ENCODE results near the gene CYP2W1. TPM values are rescaled to one million over a fixed set of nuclear protein-coding genes. Genes with fewer than 3 reads are reported as not detected.
A peak's percentile ranks its signal among the peaks of the same experiment; 100 is the strongest.

Gene CYP2W1
- total and polyA plus RNA-seq, 4 experiments from 2014 or later: not detected

- intact Hi-C loops (cut with micrococcal nuclease): no loop called here
- H3K27me3 Mint-ChIP-seq: peaks cover 7 to 11% of the 10 kb centered on the region in 2 donors
- H3K27me3 ChIP-seq (ENCODE audit: insufficient read depth, low read length): no peaks in the 10 kb centered on the region
- peak overlapping the region in 2 of 7 donors; percentile 27 to 72 for H3K27ac Mint-ChIP-seq
- H3K4me3 Mint-ChIP-seq: peak overlapping the region in 3 of 8 donors; percentile 14 to 75 (median 39)
- CTCF ChIA-PET (ENCODE audit: partially characterized antibody): no interaction called here
- no peaks in the 10 kb centered on the region for H3K9me3 ChIP-seq (ENCODE audit: control insufficient read depth in 1 of 2, low read length in 2 of 2)
- peaks cover 10 to 15% of the 10 kb centered on the region in 2 donors for H3K36me3 Mint-ChIP-seq
- peaks cover 24% of the 10 kb centered on the region for H3K4me1 ChIP-seq (ENCODE audit: insufficient read depth, low read length)
- POLR2A ChIA-PET (ENCODE audit: partially characterized antibody): interaction anchor here (1.3 to 1.5 kb wide), 3 partner anchors 10 to 12 kb away, joined by 3 to 10 read pairs (median 7); partner anchors contain the start of gene COX19
- H3K4me3 ChIP-seq (ENCODE audit: low read length in 2 of 2): no peak overlapping the region
- no peaks in the 10 kb centered on the region for H3K9me3 Mint-ChIP-seq
- no peak overlapping the region for H3K27ac ChIP-seq (ENCODE audit: low read depth, low read length)
- peaks cover 10 to 32% (median 22%) of the 10 kb centered on the region in 4 donors for H3K4me1 Mint-ChIP-seq
- no peak for DNase-seq
- peaks cover 16% of the 10 kb centered on the region for H3K36me3 ChIP-seq (ENCODE audit: insufficient read depth, low read length)
Measured at GRCh38 chr7:963236-964078, 19.5 kb upstream of the CYP2W1 start.

DNA sequence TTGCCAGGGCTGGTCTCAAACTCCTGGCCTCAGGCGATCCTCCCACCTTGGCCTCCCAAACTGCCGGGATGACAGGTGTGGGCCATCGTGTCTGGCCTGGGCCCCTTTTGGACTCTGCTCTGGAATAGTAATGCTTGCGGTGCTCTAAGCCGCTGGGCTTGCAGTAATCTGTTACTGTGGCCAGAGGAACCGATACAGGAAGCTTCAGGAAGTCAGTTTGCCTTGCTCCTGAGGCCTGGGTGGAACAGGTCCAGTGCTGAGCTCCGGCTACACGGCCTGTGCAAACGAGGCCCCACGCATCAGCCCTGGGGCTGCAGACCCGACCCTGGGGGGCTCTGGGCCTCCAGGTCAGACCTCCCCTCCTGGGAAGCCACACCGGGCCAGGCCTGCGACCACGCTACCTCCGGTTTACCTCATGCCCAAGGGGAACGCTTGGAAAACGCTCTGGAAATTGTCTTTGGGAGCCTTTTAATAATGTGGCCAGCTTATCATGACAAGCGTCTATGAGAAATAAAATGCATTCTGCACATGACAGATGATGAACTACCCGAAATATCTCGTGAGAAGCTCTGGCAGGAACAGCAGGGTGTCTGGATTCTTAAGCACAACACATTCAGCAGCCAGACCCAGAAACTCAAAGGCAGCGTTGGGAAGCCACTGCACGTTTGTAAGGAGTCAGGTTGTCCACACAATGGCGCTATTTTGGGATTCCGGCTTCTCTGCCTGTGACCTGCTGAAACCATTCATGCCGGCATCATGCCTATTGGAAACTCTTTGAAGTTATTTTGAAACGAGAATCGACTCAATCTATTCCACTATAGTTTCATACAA, 18.4 kb upstream of the CYP2W1 start:
- Histone ChIP-seq H3K4me3 (ENCODE audit: low read length in 2 of 2) (no peak overlapping the region), H3K9me3 (ENCODE audit: control insufficient read depth in 1 of 2, low read length in 2 of 2) (no peaks in the 10 kb centered on the region), H3K36me3 (ENCODE audit: insufficient read depth, low read length) (peaks cover 28% of the 10 kb centered on the region), H3K27me3 (ENCODE audit: insufficient read depth, low read length) (no peaks in the 10 kb centered on the region), H3K27ac (ENCODE audit: low read depth, low read length) (no peak overlapping the region), H3K4me1 (ENCODE audit: insufficient read depth, low read length) (peaks cover 24% of the 10 kb centered on the region)
- peaks cover 10 to 25% of the 10 kb centered on the region in 2 donors for H3K36me3 Mint-ChIP-seq
- no peaks in the 10 kb centered on the region for H3K9me3 Mint-ChIP-seq
- peak overlapping the region in 2 of 8 donors; percentile 35 to 40 for H3K4me3 Mint-ChIP-seq
- intact Hi-C loops (cut with micrococcal nuclease): no loop called here
- peak in 1 of 5 donors; percentile 9 for DNase-seq
- peaks cover 7 to 11% of the 10 kb centered on the region in 2 donors for H3K27me3 Mint-ChIP-seq
- POLR2A ChIA-PET (ENCODE audit: partially characterized antibody): interaction anchor here (1.0 to 1.5 kb wide), 5 partner anchors 9 to 55 kb away, joined by 3 to 10 read pairs (median 5); partner anchors contain the start of gene COX19
- CTCF ChIA-PET (ENCODE audit: partially characterized antibody): no interaction called here
- H3K4me1 Mint-ChIP-seq: peaks cover 10 to 32% (median 22%) of the 10 kb centered on the region in 4 donors
- H3K27ac Mint-ChIP-seq: peak overlapping the region in 3 of 7 donors; percentile 27 to 70 (median 51)

GRCh38 chr7:966291-967069, 16.5 kb upstream of the CYP2W1 start:
- Histone ChIP-seq H3K9me3 (ENCODE audit: control insufficient read depth in 1 of 2, low read length in 2 of 2) (no peaks in the 10 kb centered on the region), H3K27ac (ENCODE audit: low read depth, low read length) (no peak overlapping the region), H3K36me3 (ENCODE audit: insufficient read depth, low read length) (peaks cover 38% of the 10 kb centered on the region), H3K4me3 (ENCODE audit: low read length in 2 of 2) (no peak overlapping the region), H3K4me1 (ENCODE audit: insufficient read depth, low read length) (peaks cover 30% of the 10 kb centered on the region), H3K27me3 (ENCODE audit: insufficient read depth, low read length) (no peaks in the 10 kb centered on the region)
- ChIA-PET CTCF (ENCODE audit: partially characterized antibody) (interaction anchor here (0.6 kb wide), 1 partner anchor 9 kb away, joined by 3 read pairs; the partner anchor contains the start of gene COX19), POLR2A (ENCODE audit: partially characterized antibody) (interaction anchor here (0.9 to 2.1 kb wide), 4 partner anchors 9 to 90 kb away, joined by 3 to 12 read pairs (median 4); partner anchors contain the start of genes COX19 and GET4)
- Mint-ChIP-seq H3K4me3 (no peak overlapping the region), H3K36me3 (peaks cover 17 to 33% of the 10 kb centered on the region in 2 donors), H3K9me3 (no peaks in the 10 kb centered on the region), H3K27ac (peak overlapping the region in 5 of 7 donors; percentile 8 to 80 (median 37)), H3K4me1 (peaks cover 15 to 40% (median 27%) of the 10 kb centered on the region in 4 donors), H3K27me3 (peaks cover 7 to 9% of the 10 kb centered on the region in 2 donors)
- intact Hi-C loops (cut with micrococcal nuclease): no loop called here
- peak in 1 of 5 donors; percentile 6 for DNase-seq

DNA sequence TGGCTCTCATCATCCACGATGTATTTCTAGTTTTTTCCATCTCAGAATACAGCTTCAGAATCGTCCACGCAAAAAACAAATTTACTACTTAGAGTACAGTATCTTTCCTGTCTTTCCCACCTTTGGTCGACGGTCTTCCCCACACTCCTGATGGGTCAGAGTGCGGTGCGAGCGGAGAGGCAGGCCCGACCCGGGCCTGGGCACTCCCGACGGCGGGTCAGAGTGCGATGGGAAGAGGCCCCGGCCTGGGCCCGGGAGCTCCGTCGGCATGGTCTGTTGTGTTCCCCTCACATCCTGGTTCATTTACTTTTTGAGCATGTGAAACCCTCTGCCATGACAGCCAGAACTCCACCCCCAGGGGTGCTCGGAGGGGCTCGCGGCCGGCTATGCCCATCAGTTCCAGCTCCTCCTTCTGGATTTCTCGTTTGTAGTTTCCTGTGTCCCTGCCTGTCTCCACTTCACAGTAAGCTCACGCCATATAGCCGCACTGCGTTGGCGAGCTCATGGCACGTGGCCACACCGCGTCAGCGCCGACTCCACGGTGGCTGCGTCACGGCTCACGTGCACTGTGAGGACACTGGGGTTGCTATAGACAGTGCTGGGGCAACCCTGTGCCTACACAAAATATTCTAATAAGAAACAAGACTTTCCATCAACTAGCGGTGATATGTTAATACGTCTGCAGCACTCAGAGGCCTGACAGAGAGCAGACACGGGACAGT, 15.5 kb upstream of the CYP2W1 start:
- intact Hi-C loops (cut with micrococcal nuclease): no loop called here
- Histone ChIP-seq H3K4me1 (ENCODE audit: insufficient read depth, low read length) (peaks cover 38% of the 10 kb centered on the region), H3K9me3 (ENCODE audit: control insufficient read depth in 1 of 2, low read length in 2 of 2) (no peaks in the 10 kb centered on the region), H3K4me3 (ENCODE audit: low read length in 2 of 2) (no peak overlapping the region), H3K36me3 (ENCODE audit: insufficient read depth, low read length) (peaks cover 46% of the 10 kb centered on the region), H3K27ac (ENCODE audit: low read depth, low read length) (no peak overlapping the region), H3K27me3 (ENCODE audit: insufficient read depth, low read length) (no peaks in the 10 kb centered on the region)
- Mint-ChIP-seq H3K36me3 (peaks cover 24 to 41% of the 10 kb centered on the region in 2 donors), H3K4me1 (peaks cover 21 to 41% (median 29%) of the 10 kb centered on the region in 4 donors), H3K4me3 (peak overlapping the region in 1 of 8 donors; percentile 39), H3K27ac (peak overlapping the region in 2 of 7 donors; percentile 50 to 59), H3K27me3 (peaks cover 3 to 5% of the 10 kb centered on the region in 2 donors), H3K9me3 (no peaks in the 10 kb centered on the region)
- ChIA-PET POLR2A (ENCODE audit: partially characterized antibody) (interaction anchor here (0.8 to 2.1 kb wide), 4 partner anchors 8 to 91 kb away, joined by 3 to 12 read pairs (median 4); partner anchors contain the start of genes COX19 and GET4), CTCF (ENCODE audit: partially characterized antibody) (no interaction called here)
- peak in 1 of 5 donors; percentile 8 for DNase-seq

- peaks cover 22 to 48% (median 33%) of the 10 kb centered on the region in 4 donors for H3K4me1 Mint-ChIP-seq
- H3K4me3 Mint-ChIP-seq: no peak overlapping the region
- H3K27ac Mint-ChIP-seq: no peak overlapping the region
- H3K9me3 ChIP-seq (ENCODE audit: control insufficient read depth in 1 of 2, low read length in 2 of 2): no peaks in the 10 kb centered on the region
- no peaks in the 10 kb centered on the region for H3K27me3 ChIP-seq (ENCODE audit: insufficient read depth, low read length)
- H3K36me3 Mint-ChIP-seq: peaks cover 26 to 44% of the 10 kb centered on the region in 2 donors
- intact Hi-C loops (cut with micrococcal nuclease): no loop called here
- POLR2A ChIA-PET (ENCODE audit: partially characterized antibody): interaction anchor here (0.8 to 1.7 kb wide), 2 partner anchors 59 to 92 kb away, joined by 3 to 5 read pairs; partner anchors contain the start of gene GET4
- no peak overlapping the region for H3K4me3 ChIP-seq (ENCODE audit: low read length in 2 of 2)
- no peak overlapping the region for H3K27ac ChIP-seq (ENCODE audit: low read depth, low read length)
- CTCF ChIA-PET (ENCODE audit: partially characterized antibody): no interaction called here
- peaks cover 54% of the 10 kb centered on the region for H3K36me3 ChIP-seq (ENCODE audit: insufficient read depth, low read length)
- peak in 1 of 5 donors; percentile 34 for DNase-seq
- peaks cover 45% of the 10 kb centered on the region for H3K4me1 ChIP-seq (ENCODE audit: insufficient read depth, low read length)
- no peaks in the 10 kb centered on the region for H3K9me3 Mint-ChIP-seq
- H3K27me3 Mint-ChIP-seq: peaks cover 2% of the 10 kb centered on the region in 2 donors
Measured at GRCh38 chr7:968205-969105, 14.5 kb upstream of the CYP2W1 start.

All from CD4-positive, alpha-beta memory T cell (primary cell).